GM21390 (cell line): ENCODE data around the gene SYCE3.

ENCODE experiments used
- ATAC-seq: cut with Tn5 transposase; IDR thresholded peaks from one replicate; pipeline ENCODE4 v1.9.1; 2021; ENCODE audit not compliant: unreplicated experiment

SYCE3 gene

GRCh38 chr22:50532824-50533796 is 29.6 kb downstream of the SYCE3 start:
- ATAC-seq, result no peak

GRCh38 chr22:50531962-50532674 is 30.6 kb downstream of the SYCE3 start:
- ATAC-seq, result no peak

GRCh38 chr22:50531546-50531961 is 31.2 kb downstream of the SYCE3 start:
- no peak for ATAC-seq

GRCh38 chr22:50530877-50531545 is 31.7 kb downstream of the SYCE3 start:
- ATAC-seq, result no peak

- ATAC-seq, result no peak
These were observed 32.2 kb downstream of the SYCE3 start for GRCh38 chr22:50530580-50530876.

- peak; percentile 20 for ATAC-seq
These were observed 32.7 kb downstream of the SYCE3 start, which contains the start of gene TYMP for GRCh38 chr22:50529897-50530579. Gene TYMP, minus strand, starts transcription at chr22:50530012. Its CDS starts 303 bp downstream, at chr22:50529709.

GRCh38 chr22:50529416-50529896 is 33.3 kb downstream of the SYCE3 start:
- ATAC-seq, result no peak

GRCh38 chr22:50528682-50529415 is 33.9 kb downstream of the SYCE3 start:
- no peak for ATAC-seq

GRCh38 chr22:50527921-50528681 is 34.6 kb downstream of the SYCE3 start:
- ATAC-seq, result no peak

- no peak for ATAC-seq
These were observed 35.6 kb downstream of the SYCE3 start for GRCh38 chr22:50526834-50527801.

- ATAC-seq, result peak; percentile 27
These were observed 36.4 kb downstream of the SYCE3 start for GRCh38 chr22:50526108-50526833.

- ATAC-seq, result peak; percentile 16
These were observed 36.9 kb downstream of the SYCE3 start for GRCh38 chr22:50525858-50526107.

GRCh38 chr22:50525104-50525857 is 37.4 kb downstream of the SYCE3 start, which contains the start of gene SCO2:
Gene SCO2, minus strand, starts transcription at chr22:50525598. Its CDS starts 1,187 bp downstream, at chr22:50524411.
- peak; percentile 31 for ATAC-seq

- ATAC-seq, result no peak
These were observed 38.0 kb downstream of the SYCE3 start for GRCh38 chr22:50524676-50525103.

GRCh38 chr22:50523806-50524675 is 38.7 kb downstream of the SYCE3 start:
- no peak for ATAC-seq

GRCh38 chr22:50523458-50523805 is 39.3 kb downstream of the SYCE3 start:
- no peak for ATAC-seq
